Colon (tissue), 2 donors: ENCODE measurements around the gene TSTD1.

ENCODE experiments used
- FAIRE-seq: peaks from 2 replicates; lab custom pipeline; 2012; peaks lifted over from hg19 to GRCh38; lab: Jason Lieb, UNC
- donor health status: control.
- donor health status: control.

Gene TSTD1, protein sequence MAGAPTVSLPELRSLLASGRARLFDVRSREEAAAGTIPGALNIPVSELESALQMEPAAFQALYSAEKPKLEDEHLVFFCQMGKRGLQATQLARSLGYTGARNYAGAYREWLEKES

DNA sequence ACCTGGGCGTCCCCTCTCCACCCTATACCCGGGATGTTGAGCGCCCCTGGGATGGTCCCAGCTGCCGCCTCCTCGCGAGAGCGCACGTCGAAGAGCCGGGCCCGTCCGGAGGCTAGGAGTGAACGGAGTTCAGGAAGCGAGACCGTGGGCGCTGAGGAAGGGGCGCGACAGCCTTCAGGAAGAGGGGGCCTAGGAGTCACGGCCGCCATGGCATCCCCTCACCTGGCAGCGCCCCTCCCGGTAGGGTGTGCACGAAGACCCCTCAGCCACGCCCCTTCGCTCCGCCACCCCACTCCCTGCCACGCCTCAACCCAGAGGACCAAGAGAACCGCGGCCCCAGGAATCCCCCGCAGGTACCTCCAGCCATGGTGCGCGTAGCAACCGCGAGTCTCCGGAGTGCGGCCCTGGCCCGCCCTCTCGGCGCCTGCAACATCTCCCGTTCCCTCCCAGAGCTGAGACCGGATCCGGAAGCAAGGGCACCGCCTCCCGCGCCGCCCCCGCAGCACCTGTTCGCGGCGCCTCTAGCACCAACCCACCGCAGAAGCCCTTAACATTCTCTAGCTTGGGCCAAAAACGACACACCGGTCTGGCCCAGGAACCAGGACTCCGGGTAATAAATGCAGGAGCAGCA is at the start of gene TSTD1:
TSS of gene TSTD1 (minus strand) at position 442 of the 631 bp plus-strand sequence. CDS start at position 367, 75 bp downstream.
- no peak for FAIRE-seq

DNA sequence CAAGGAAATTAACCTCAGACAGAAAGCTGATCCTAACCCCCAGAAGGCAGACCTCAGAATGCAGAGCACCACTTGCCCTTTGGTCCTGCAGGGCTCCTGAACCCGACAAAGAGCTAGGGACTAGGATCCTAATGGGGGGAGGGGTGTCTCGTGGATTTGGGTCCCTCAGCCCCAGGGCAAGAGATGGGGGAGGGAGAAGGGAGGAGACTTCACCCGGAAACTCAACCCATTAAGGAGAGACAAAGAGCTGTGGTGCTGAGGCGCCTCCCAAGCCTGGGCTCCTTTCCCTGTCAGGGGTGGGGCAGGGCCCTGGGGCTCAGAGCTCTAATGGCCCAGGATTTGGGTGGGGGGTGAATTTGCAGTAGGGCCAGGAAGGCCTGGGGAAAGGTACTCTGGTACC is 47.7 kb upstream of the TSTD1 start:
- FAIRE-seq: no peak

DNA sequence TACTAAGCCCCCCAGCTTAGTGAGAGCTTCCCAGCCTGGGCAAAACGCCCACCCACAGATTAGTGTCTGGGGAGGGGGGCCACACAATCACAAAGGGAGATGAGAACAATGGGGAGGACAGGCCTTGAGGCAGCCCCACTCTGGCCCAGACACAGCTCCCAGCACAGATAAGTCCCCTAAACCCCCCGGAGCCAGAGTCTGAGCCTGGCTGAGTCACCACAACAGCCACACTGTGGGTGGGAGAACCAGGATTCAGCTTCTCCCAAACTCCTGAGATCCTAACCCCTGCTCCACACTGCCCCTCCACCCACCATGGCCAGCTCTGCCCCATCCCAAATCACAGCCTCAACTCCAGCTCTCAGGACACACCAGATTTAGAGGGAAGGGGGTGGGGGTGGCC is 46.4 kb upstream of the TSTD1 start:
- FAIRE-seq: no peak

DNA sequence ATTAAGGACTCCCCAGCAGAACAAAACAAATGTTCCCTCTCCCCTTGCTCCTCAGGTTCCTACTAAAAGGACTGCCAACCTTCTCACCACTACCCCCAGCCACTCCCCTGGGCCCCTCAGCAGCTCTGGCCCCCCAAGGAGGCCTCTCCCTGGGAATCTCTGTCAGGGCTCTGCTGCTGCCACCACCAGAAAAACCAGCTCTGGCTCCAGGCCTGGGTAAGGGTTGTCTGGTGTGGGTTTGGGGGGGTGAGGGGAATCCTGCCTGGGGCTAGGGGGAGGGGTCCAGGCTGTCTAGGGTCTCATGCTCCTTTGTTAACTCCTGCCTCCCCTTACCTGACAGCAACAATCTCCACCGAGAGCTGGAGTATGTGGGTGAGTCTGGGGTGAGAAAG is 45.8 kb upstream of the TSTD1 start:
- no peak for FAIRE-seq

DNA sequence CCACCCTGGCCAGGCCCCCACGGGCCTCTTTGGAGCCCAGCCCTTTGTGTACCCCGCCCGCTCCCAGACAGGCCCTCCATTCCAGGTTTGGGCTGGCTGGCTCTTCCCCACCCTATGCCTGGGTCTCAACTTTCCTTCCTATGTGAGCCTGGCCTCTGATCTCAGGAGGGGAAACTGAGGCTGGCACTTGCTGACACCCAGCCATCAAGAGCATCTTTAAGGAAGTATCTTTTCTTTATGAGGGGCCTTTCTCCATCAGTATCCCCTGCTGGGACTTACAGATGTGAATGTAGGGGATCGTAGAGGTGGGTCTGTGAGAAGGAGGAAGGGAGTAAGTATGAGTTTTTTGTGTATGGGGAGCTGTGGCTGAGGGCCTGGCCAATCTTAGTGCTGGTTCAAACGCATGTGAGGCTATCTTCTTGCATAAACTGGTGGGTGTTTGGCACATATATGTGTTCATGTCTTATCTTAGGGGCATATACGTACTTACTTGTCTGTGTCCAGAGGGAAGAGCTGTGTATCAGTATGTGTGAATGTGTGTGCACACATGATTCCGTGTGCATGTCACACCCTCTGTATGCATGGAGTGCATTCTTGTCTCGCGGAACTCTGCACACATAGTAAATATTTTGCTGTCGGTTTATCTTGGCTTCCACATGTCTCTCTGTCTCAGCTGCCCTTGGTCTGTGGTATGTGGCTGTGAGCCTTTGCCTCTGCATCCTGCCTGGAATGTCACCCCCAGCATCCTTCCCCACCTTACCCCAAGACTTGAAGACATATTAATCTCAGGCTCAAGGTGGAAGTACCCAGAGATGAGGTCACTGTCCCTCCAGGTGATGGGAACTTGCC is 45.2 kb upstream of the TSTD1 start:
- FAIRE-seq: no peak

DNA sequence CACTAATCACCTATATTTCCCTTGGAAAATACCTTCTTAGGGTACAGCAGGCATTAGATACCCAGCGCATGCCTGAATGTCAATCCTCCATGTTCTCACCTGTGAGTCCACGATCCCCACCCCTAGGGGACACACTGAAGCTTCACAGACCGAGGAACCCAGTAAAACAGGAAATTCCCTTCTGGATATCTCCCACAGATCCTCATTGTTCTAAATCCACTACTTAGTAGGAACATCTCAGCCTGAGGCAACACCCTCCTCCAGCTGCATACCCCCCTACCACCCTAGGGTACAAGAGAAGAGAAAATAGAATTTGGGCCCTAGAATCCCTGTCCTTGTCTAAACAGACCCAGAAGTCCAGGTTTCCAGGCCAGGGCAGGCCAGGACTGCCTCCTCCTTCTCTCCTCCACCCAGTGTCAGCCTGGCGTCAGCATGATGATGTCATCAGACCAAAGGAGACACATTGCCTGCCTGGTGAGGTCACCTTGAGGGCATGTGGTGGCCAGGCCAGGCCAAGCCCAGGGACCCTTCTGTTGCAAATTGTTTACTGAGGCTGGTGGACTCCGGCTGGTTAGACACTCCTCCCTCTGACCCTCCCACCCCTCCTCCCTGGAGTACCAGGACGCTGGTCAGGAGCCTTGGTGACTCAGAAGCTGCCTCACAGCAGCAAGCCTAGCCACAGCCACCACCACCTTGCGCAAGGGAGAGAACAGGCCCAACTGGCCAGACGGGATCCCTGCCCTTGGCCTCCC is 44.4 kb upstream of the TSTD1 start:
- no peak for FAIRE-seq

DNA sequence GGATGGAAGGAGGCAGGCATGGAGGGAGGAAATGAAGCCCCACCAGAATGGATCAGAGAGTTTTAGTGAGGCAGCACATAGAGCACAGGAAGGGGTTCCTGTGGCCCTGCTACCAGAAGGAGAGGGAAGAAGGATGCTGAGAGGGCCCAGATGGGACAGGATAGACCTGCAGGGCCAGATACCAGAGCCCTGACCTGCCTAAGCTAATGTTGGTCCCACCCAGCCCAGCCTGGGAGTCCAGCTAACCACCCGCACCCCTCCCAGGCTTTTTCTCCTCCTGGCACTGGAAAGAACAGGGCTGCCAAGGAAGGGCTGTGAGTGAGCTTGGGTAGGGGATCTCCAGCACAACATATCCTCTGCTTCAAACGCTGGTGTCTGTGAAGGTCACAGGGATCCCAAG is 43.7 kb upstream of the TSTD1 start:
- FAIRE-seq: no peak

DNA sequence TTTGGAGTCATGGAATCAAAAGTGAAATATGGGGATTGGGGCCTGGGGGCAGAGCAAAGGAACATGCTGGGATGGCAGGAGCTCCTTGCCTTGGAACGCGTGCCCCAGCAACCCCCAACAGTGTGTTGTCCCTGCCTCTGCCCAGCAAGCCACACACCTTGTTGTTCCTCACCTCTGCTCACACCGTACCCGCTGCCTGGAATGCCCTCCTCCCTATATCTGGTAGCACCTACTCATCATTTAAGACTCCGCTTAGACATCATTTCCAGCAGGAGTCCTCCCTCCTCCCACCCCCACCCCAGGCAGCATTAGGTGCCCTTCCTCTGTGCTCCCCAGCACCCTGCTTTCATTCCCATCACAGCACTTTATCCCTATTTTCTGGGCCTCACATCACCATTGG is 42.8 kb upstream of the TSTD1 start:
- FAIRE-seq: no peak

DNA sequence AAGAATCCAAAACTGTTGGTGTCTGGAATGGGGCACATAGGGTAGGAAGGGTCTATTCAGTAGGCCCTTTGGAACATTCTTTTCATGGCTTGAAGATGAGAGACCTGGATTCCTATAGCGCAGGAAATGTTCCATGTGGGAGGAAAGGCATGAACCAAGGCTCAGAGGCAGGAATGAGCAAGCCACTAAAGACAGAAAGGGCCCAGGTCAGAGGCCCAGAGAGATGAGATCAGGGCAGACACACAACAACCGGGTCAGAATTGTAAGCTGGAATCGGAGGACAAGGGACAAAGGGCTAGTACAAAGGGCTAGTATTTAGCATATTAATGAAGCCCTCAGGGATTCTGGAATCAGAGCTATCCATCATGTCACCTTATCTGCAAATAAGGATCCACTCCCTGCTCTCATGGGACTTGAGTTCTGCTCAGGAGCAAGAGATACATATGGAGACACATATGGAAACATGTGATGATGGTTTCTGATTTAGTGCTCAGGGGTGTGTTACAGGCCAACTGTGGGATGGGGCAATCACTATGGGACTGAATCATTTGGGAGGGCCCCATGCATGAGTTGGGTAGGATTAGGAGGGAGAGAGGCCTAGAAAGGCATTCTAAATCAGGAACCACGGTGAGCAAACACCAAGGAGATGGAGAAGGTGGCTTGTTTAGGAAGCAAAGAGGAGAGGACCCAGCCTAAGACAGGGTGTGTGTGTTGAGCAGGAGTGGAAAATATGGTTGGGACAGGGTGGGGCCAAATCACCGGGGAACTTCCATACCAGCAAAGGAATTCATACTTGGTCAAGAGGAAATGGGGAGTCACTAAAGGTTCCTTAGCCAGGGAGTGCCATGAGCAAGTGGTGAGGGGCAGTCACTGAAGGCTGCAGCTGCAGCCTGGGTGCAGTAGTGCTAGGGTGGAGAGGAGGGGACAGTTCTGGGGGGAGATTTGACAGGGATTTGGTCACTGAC is 42.0 kb upstream of the TSTD1 start:
- no peak for FAIRE-seq

DNA sequence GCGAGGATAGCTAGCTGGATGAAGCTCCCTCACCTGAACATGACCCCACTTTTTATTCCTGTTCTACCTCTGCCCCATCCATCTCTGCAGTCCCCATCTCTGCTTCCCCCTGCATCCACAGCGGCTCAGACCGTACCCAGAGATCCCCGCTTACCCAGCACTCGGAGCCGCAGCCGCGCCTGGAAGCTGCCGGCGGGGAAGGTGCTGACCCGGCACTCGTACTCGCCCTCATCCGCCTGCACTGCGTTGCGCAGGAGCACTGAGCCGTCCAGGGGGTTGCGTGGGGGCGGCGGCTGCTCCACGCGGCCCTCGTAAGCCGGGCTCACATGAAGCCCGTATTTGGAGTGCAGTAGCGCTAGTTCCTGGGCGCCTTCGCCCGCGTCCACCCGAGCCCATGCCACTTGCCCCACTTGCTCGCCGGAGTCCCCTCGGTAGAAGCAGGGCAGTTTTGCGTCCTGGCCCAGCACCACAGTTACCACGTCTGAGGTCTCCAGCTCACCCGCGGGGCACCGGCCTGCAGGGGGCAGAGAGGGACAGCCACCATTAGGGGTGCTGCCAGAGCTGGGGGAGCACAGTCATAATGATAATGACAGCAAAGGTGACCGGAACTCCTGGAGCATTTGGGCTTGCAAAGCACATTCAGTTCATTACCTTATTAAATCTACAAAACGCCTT is 40.8 kb upstream of the TSTD1 start:
- no peak for FAIRE-seq

DNA sequence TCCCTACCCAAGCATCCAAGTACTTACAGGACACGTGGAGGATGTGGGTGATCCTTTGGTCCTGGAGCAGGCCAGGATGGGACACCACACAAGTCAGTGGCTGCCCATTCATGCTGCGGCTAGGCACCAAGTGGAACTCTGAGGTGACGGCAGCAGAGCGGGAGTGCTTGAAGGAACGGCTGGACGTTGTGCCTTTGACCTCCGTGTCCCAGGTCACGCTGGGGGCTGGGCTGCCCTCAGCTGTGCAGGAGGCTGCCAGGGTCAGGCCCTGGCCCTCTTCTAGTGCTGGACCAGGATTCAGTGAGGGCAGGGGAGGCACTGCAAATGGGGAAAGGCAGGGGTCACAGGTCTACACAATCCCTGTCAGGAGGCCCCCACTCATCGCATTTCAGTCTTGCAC is 38.7 kb upstream of the TSTD1 start:
- no peak for FAIRE-seq

DNA sequence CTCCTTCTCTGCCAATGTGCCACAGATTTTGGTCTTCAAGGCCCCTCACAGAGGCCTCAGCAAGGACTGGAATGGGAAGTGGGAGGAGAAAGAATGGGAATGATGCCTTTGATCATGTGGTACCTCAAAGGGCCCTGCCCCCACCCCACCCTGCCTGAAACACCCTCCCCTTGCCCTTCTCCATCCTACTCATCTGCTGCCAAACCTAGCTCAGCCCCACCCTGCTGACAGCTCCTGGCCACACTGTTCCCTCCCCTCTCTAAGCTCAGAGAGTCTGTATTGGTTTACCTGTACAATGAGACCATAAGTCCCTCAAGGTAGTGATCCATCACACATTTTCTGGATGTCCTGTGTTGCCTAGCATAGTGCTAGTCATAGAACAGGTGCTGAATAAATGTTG is 37.6 kb upstream of the TSTD1 start:
- no peak for FAIRE-seq

DNA sequence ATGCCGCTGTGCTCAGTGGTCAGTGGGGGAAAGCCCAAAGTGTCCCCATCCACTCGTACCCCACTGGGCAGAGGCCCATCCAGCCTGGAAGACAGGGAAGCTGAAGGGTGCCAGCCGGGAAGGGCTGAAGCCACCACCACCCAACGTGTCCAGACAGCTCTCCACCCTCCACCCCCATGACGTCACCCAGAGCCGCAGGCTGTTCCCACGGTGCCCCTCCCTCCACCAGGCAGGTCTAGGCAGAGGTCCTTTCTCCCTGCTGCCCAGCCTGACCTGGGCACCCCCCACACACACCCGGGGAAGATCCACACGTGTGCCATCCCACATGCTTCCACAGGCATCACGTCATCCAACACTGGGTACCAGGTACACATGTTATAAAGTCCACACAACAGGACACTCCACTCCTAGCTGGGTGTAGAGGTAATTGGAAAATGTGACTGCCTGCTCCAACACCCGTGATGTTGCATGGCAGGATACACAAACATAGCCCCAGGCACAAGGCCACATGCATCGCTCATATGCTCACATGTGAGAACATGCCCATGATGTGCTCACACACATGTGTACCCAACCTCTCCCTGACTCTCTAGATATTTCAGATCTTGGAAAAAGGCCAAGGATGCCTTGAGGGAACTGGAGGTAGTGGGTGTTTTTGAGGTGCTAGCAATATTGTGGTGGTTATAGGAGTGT is 36.1 kb upstream of the TSTD1 start:
- FAIRE-seq: no peak

DNA sequence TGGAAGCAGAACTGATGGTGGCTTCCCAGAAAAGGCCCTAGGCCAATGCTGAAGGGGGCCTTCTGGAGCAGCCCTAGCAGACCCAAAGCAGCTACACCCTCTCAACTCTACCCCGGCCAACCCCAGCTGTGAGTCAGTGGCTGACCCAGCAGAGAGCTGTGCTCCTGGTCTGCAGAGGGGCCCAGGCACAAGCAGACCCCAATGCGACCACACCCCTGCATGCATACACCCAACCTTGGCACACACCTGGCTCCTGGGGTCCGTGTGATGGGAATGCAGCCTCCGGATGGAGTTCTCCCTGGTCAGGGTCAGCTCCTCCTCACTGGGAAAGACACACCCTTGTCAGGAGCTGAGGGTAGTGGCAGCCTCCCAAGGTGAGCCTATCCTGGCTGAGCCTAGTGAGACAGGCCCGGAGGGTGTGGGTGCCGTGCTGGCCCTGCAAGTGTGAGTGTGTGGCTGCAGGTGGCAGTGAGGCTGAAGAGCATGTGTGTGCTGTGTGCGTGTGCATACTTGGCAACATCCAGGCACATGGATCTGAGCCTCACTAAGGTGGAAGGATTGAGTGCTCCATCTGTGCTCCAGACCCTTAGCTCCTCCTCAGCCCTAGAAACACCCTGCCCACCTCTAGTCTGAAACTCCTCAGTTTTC is 34.8 kb upstream of the TSTD1 start:
- FAIRE-seq: no peak

DNA sequence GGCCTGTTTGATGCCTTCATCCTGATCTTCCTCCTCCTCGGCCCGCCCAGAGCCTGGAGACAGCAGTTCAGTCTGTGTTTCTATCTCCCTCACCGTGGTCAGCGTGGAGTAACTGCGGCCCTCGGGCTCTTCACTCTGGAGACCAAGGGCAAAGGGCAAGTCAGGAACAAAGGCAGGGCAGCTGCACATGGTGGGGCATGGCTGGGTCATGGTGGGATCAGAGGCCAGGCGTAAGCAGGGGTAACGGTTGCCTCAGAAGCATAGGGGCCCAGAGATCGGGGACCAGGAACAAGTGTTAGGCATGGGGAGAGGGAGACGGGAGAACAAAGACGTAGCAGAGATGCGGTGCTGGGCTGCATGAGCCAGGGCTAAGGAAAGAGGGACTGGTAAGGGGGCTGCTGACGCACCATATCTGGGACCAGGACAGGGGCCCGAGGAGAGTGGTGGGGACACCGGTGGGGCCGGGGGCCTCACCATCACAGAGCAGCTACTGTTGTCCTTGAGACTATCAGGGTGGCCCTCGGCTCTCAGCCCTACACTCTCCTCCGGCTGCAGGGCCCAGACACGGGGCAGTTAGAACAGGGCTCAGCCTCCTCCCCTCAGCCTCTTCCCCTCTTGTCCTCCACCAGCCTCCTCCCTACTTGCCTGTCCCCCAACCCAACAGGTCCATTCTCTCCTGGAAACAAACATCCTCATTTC is 34.1 kb upstream of the TSTD1 start:
- FAIRE-seq: no peak

DNA sequence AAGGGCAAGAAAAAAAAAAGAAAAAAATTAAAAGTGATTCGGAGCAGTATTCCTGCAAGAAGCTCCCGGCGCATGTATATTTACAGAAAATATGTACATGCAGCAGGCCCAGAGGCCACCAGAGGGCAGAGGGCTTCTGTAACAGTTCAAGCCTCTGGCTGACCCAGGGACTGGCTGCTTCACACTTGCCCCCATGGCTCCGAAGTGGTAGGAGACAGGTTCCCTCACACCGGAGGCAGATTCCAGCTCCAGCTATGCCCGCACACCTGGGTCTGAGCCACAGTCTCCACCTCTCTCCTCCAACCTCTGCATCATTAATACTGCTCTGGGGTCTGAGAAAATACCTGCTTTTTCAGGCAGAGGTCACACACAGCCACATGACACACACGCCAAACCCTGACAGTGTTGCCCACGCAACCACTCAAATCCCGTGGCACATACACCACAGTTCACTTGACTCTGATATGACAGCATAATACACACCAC is 33.2 kb upstream of the TSTD1 start:
- FAIRE-seq: no peak

DNA sequence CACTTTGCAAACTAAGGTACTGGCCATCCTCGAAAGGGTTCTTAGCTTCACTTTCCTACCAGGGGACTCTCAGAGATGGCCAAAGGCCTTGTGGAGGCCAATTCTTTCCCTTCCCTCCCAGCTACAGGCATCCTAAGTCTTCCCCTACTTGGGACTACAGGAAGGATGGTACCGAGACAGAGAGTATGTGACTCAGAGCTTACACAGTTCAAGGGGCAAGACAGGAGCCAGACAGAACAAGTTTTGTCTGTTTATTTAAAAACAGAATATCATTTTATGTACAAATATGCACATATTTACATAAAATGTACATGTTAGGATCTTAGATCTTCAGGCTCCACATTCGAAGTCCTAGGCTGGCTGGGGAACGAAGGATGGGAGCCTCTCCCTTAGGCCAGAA is 32.0 kb upstream of the TSTD1 start:
- no peak for FAIRE-seq

DNA sequence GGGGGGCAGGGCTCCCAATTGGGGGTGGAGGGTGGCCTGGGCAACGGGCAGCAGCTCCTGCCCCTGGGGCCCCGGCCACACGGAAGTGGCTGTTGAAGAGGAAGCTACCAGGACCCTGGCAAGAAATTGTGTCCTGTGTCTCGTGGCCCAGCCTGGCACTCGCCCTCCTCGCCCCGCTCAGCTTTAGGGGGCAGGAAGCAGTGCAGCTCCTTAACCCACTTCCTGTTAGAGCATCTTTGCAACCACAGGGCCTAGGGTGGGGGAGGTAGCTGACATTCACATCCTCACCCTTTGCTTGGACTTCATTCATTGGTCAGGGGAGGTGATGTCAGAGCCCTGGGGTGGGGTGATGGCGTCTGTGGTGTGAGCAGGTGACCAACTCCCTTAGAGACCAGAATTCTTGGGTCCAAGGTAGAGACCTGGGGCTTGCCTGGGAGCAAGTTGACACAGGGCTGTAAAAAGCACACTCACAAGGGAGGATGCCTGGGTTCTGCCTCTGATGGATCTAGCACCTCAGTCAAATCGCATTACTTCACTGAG is 31.0 kb upstream of the TSTD1 start, which contains the start of gene ARHGAP30:
TSS of gene ARHGAP30 (minus strand) at position 161 of the 540 bp plus-strand sequence. CDS start 267 bp downstream, outside the sequence.
- no peak for FAIRE-seq

DNA sequence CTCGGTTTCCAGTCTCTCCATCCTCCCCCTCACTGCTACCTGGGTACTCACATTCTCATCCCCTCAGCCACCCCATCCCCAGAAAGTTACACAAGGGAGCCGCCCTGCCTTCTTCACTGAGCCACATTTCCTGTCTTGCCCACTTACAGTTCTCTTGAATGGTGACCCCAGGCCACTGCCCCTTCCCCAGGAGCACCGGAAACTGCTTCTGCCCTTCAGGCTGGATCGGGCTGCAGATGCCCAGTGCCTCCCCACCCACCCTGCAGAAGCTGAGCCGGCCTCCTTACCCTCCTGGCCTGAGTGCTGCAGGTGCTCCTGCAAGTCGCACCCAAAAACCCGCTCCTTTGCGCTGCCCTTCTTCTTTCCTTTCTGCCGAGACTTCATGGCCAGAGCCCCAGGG is 30.5 kb upstream of the TSTD1 start:
- no peak for FAIRE-seq
